ENCODE results near the gene MGAM2. TPM values are rescaled to one million over a fixed set of nuclear protein-coding genes. Genes with fewer than 3 reads are reported as not detected.

The MGAM2 gene
- total and polyA plus RNA-seq, 10 of the 15 experiments (the other 5 are each of a cell fraction or from before 2014, with no cell fraction given), result 0.01 to 0.16 (median 0.03) TPM; not detected in 6

DNA sequence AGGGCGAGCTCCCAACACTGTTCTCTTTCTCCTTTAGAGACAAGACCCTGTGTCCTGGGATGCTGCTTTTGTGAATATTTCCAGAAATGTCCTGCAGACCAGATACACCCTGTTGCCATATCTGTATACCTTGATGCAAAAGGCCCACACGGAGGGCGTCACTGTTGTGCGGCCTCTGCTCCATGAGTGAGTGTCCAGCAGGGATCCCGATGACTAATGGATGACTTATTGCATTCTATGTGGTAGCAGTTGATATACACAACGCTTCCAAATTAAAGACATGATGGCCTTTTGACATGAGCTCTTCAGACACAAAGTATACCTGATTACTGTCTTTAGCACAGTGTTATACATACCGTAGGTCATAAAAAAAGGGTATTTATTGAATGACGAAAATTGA is 45.0 kb upstream of the MGAM2 start (continued):
- TF ChIP-seq, protein P1, sequence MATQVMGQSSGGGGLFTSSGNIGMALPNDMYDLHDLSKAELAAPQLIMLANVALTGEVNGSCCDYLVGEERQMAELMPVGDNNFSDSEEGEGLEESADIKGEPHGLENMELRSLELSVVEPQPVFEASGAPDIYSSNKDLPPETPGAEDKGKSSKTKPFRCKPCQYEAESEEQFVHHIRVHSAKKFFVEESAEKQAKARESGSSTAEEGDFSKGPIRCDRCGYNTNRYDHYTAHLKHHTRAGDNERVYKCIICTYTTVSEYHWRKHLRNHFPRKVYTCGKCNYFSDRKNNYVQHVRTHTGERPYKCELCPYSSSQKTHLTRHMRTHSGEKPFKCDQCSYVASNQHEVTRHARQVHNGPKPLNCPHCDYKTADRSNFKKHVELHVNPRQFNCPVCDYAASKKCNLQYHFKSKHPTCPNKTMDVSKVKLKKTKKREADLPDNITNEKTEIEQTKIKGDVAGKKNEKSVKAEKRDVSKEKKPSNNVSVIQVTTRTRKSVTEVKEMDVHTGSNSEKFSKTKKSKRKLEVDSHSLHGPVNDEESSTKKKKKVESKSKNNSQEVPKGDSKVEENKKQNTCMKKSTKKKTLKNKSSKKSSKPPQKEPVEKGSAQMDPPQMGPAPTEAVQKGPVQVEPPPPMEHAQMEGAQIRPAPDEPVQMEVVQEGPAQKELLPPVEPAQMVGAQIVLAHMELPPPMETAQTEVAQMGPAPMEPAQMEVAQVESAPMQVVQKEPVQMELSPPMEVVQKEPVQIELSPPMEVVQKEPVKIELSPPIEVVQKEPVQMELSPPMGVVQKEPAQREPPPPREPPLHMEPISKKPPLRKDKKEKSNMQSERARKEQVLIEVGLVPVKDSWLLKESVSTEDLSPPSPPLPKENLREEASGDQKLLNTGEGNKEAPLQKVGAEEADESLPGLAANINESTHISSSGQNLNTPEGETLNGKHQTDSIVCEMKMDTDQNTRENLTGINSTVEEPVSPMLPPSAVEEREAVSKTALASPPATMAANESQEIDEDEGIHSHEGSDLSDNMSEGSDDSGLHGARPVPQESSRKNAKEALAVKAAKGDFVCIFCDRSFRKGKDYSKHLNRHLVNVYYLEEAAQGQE (IDR thresholded peaks at IDR 0.05; ENCODE audit: low read depth, low read length), result no peak
- TF ChIP-seq IKZF1 (conservative IDR thresholded peaks at IDR 0.05), result no peak
- no peak for TF ChIP-seq JUNB (IDR thresholded peaks at IDR 0.05)
- TF ChIP-seq, protein P2, sequence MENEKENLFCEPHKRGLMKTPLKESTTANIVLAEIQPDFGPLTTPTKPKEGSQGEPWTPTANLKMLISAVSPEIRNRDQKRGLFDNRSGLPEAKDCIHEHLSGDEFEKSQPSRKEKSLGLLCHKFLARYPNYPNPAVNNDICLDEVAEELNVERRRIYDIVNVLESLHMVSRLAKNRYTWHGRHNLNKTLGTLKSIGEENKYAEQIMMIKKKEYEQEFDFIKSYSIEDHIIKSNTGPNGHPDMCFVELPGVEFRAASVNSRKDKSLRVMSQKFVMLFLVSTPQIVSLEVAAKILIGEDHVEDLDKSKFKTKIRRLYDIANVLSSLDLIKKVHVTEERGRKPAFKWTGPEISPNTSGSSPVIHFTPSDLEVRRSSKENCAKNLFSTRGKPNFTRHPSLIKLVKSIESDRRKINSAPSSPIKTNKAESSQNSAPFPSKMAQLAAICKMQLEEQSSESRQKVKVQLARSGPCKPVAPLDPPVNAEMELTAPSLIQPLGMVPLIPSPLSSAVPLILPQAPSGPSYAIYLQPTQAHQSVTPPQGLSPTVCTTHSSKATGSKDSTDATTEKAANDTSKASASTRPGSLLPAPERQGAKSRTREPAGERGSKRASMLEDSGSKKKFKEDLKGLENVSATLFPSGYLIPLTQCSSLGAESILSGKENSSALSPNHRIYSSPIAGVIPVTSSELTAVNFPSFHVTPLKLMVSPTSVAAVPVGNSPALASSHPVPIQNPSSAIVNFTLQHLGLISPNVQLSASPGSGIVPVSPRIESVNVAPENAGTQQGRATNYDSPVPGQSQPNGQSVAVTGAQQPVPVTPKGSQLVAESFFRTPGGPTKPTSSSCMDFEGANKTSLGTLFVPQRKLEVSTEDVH (IDR thresholded peaks at IDR 0.05; ENCODE audit: low read depth, partially characterized antibody), result no peak

DNA sequence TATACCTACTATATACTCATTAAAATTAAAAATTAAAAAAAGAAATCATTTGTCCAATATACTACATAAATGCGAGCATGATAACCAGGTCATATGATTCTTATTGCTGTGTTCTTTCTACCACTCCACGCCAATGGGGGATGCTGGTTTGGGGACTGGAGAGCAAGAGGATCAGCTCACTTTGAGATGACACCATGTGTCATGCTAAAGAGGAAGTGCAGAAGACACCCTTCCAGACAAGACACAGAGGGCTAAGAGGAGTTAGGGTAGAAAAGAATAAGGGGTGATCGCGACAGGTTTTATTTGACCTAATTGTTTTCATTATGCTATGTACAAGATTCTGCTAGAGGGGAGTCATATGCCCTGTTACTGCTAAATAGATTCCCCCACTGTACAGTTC is 33.8 kb upstream of the MGAM2 start:
- Histone ChIP-seq H3K9ac (ENCODE audit: control insufficient read depth, insufficient read depth, low read length) (no peak overlapping the region), H3K4me1 (ENCODE audit: control insufficient read depth, insufficient read depth, low read length) (no peaks in the 10 kb centered on the region), H3K36me3 (ENCODE audit: control insufficient read depth in 2 of 2, insufficient read depth in 2 of 2, low read length in 1 of 2) (no peaks in the 10 kb centered on the region), H2AFZ (ENCODE audit: control insufficient read depth, low read depth, low read length) (no peak overlapping the region), H4K20me1 (ENCODE audit: control insufficient read depth, insufficient read depth) (no peaks in the 10 kb centered on the region), H3K4me3 (no peak overlapping the region), H3K79me2 (ENCODE audit: control insufficient read depth, insufficient read depth, low read length) (no peaks in the 10 kb centered on the region), H3K4me2 (ENCODE audit: control insufficient read depth, insufficient read depth) (no peak overlapping the region), H3K9me3 (replicated peaks; ENCODE audit: control insufficient read depth, insufficient read depth, low read length) (no peaks in the 10 kb centered on the region), H3K27ac (ENCODE audit: control insufficient read depth, insufficient read depth) (no peak overlapping the region), H3K27me3 (replicated peaks in 1 of 2; ENCODE audit: control insufficient read depth in 2 of 2, insufficient read depth in 2 of 2, low read length in 1 of 2) (no peaks in the 10 kb centered on the region)
- ChIA-PET POLR2A (no interaction called here), RAD21 (ENCODE audit: unreplicated experiment) (no interaction called here), CTCF (no interaction called here), SMC1A (ENCODE audit: uncharacterized antibody, unreplicated experiment) (no interaction called here)
- 48% methylated on average over 4 of the region's 4 CpGs for WGBS (ENCODE audit: insufficient coverage, insufficient replicate concordance, low lambda C conversion rate, missing lambda C conversion rate)
- in situ Hi-C loops (cut with MboI), result no loop called here
- TF ChIP-seq SPI1 (IDR thresholded peaks at IDR 0.05; ENCODE audit: borderline replicate concordance, insufficient read depth, low read depth, low read length) (0 out of 2 replicates have a peak, but pooled peaks have one; percentile 5), DPF2 (IDR thresholded peaks at IDR 0.05) (no peak)
- no TSS peak for BruUV-seq (replicated peaks)
- DNase-seq (ENCODE audit: low read depth, low spot score) (no peak), FAIRE-seq (no peak), ATAC-seq (no peak)
- intact Hi-C loops (cut with micrococcal nuclease; ENCODE audit: unreplicated experiment), result no loop called here
